Measurements from ENCODE around the gene ZNF646.
A peak's percentile ranks its signal among the peaks of the same experiment; 100 is the strongest.

Gene ZNF646

GRCh38 chr16:31031276-31031675 is 42.9 kb upstream of the ZNF646 start:
- no peaks in the 10 kb centered on the region for H3K9me2 ChIP-seq (replicated peaks; ENCODE audit: insufficient read depth, low read length)
- no peaks in the 10 kb centered on the region for H3K79me2 ChIP-seq (ENCODE audit: insufficient read depth, low read length)
- no peaks in the 10 kb centered on the region for H3K9me3 ChIP-seq (ENCODE audit: insufficient read depth, low read length)
- H3K27ac ChIP-seq (ENCODE audit: low read depth, low read length), result no peak overlapping the region
- no peak overlapping the region for H3K4me3 ChIP-seq (ENCODE audit: insufficient read depth, low read length, poor library complexity, severe bottlenecking)
- no peaks in the 10 kb centered on the region for H4K20me1 ChIP-seq (ENCODE audit: low read depth, low read length)
- no peaks in the 10 kb centered on the region for H3K27me3 ChIP-seq (ENCODE audit: low read length)
- H3F3A ChIP-seq (ENCODE audit: insufficient read depth), result peaks cover 10% of the 10 kb centered on the region
- no peak overlapping the region for H3K9ac ChIP-seq (ENCODE audit: low read length)
- H3K4me2 ChIP-seq (ENCODE audit: low read depth, low read length, poor library complexity, severe bottlenecking), result no peak overlapping the region
- TF ChIP-seq EZH2phosphoT487 (conservative IDR thresholded peaks at IDR 0.05; ENCODE audit: low read length) (no peak), CTCF (IDR thresholded peaks at IDR 0.05; ENCODE audit: insufficient read depth, low read length, poor library complexity, severe bottlenecking) (no peak)
- no peak overlapping the region for H2AFZ ChIP-seq (ENCODE audit: low read depth, low read length, severe bottlenecking)
- H3K36me3 ChIP-seq (ENCODE audit: low read length), result no peaks in the 10 kb centered on the region

DNA sequence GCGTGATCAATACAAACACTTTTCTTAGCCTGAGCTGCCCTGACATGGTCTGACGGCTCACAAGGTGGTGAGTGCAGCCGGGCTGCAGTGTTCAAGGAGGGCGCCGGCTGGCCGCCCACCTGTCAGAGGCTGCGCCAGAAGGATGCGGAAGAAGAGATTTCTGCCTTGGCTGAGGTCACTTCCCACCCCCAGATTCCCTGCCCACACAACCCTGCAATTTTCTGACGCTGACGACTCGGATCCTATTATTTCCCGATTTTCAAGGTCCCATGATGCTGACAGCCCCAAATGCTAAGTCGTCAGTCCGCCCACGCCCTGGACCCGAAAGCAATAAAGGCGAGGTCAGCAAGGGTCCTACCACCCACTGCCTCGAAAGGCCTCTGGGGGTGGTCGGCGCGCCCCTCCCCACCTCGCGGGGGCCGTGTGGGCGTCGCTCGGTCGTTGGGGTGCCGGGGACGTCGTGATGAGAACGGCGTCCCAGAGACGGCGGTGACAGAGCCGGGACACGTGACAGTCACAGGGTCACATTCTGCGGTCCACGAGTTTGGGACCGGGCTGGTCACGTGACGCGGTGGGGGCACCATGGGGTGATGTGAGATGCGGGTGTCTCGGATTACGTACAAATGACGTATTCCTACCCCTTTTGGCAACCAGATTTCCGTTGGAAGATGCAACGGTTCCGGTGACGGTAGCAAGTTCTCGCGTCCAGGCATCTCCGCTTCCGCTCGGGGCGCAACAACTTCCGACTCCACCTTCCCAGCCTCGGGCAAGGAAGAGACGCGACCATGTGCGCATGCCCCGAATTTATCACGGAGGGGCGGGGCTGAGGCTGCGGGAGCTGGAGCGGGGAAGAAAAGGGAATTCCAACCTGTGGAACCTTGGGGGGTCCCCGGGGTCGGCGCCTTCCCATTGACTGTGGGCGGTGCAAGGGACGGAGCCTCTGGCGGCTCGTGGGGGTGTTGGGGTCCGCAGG is 41.2 kb upstream of the ZNF646 start, which contains the start of gene STX4:
TSS of gene STX4 (plus strand) at position 823 of the 973 bp plus-strand sequence. CDS start 248 bp downstream, outside the sequence.
- peak within 1 kb of the TSS; percentile 65 for H3K9ac ChIP-seq (ENCODE audit: low read length)
- peak within 1 kb of the TSS; percentile 92 for H3K4me3 ChIP-seq (ENCODE audit: insufficient read depth, low read length, poor library complexity, severe bottlenecking)
- H3K27me3 ChIP-seq (ENCODE audit: low read length), result no peaks in the 10 kb centered on the region
- H3K9me3 ChIP-seq (ENCODE audit: insufficient read depth, low read length), result no peaks in the 10 kb centered on the region
- no peak for TF ChIP-seq EZH2phosphoT487 (conservative IDR thresholded peaks at IDR 0.05; ENCODE audit: low read length)
- TF ChIP-seq CTCF (IDR thresholded peaks at IDR 0.05; ENCODE audit: insufficient read depth, low read length, poor library complexity, severe bottlenecking), result no peak
- H3K79me2 ChIP-seq (ENCODE audit: insufficient read depth, low read length), result no peaks in the 10 kb centered on the region
- H3F3A ChIP-seq (ENCODE audit: insufficient read depth), result peaks cover 10% of the 10 kb centered on the region
- no peaks in the 10 kb centered on the region for H4K20me1 ChIP-seq (ENCODE audit: low read depth, low read length)
- H3K36me3 ChIP-seq (ENCODE audit: low read length), result no peaks in the 10 kb centered on the region
- H2AFZ ChIP-seq (ENCODE audit: low read depth, low read length, severe bottlenecking), result peak within 1 kb of the TSS; percentile 79
- H3K9me2 ChIP-seq (replicated peaks; ENCODE audit: insufficient read depth, low read length), result no peaks in the 10 kb centered on the region
- H3K27ac ChIP-seq (ENCODE audit: low read depth, low read length), result peak within 1 kb of the TSS; percentile 53
- H3K4me2 ChIP-seq (ENCODE audit: low read depth, low read length, poor library complexity, severe bottlenecking), result peak within 1 kb of the TSS; percentile 69

- Histone ChIP-seq H3K79me2 (ENCODE audit: insufficient read depth, low read length) (no peaks in the 10 kb centered on the region), H4K20me1 (ENCODE audit: low read depth, low read length) (no peaks in the 10 kb centered on the region), H3F3A (ENCODE audit: insufficient read depth) (peaks cover 10% of the 10 kb centered on the region), H3K36me3 (ENCODE audit: low read length) (no peaks in the 10 kb centered on the region), H3K27me3 (ENCODE audit: low read length) (no peaks in the 10 kb centered on the region), H3K27ac (ENCODE audit: low read depth, low read length) (peak overlapping the region; percentile 23; the same call in 1 of the 2 replicates), H2AFZ (ENCODE audit: low read depth, low read length, severe bottlenecking) (peak overlapping the region; percentile 79), H3K9ac (ENCODE audit: low read length) (peak overlapping the region; percentile 65), H3K9me3 (ENCODE audit: insufficient read depth, low read length) (no peaks in the 10 kb centered on the region), H3K4me3 (ENCODE audit: insufficient read depth, low read length, poor library complexity, severe bottlenecking) (peak overlapping the region; percentile 92), H3K4me2 (ENCODE audit: low read depth, low read length, poor library complexity, severe bottlenecking) (peak overlapping the region; percentile 69), H3K9me2 (replicated peaks; ENCODE audit: insufficient read depth, low read length) (no peaks in the 10 kb centered on the region)
- no peak for TF ChIP-seq CTCF (IDR thresholded peaks at IDR 0.05; ENCODE audit: insufficient read depth, low read length, poor library complexity, severe bottlenecking)
- TF ChIP-seq EZH2phosphoT487 (conservative IDR thresholded peaks at IDR 0.05; ENCODE audit: low read length), result no peak
Observed at GRCh38 chr16:31033709-31034492, 40.3 kb upstream of the ZNF646 start.

Data from SU-DHL-6 (cell line).